OCI-LY3 (cell line): ENCODE results near the gene RGL1.

ENCODE experiments used
- EZH2phosphoT487 ChIP-seq: fragments of 200-600 bp; shearing (Covaris generic); IDR thresholded peaks from 2 replicates; pipeline ENCODE4 v1.6.1; 2018; ENCODE audit warnings: antibody characterized with exemption, mixed run types, low read depth
- TF ChIP-seq, protein P1 (sequence below): fragments of 200-600, 300-600 bp; sonication (generic); IDR thresholded peaks from 2 replicates; pipeline ENCODE4 v1.5.1; 2014; ENCODE audit warnings: antibody characterized with exemption, low read length, low read depth

DNA sequence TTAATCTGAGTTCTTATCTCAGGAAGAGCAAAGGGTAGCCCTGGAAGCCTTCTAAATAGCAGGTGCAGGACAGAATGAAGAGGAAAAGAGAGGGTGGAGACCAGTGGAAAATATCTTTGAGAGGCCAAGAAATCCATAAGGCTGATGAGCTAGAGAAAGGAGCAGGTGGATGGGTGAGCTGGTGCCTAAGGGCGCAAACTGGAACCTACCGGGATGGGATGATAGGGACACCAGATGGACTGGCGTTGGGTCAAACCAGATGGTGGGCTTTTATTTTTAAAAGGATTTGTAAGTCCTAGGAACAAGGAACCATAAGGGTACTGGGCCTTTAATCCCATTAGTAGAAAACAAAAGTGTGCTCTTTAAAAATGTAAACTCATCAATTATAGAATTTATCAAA lies 59.7 kb downstream of the RGL1 start:
- TF ChIP-seq, protein P1, sequence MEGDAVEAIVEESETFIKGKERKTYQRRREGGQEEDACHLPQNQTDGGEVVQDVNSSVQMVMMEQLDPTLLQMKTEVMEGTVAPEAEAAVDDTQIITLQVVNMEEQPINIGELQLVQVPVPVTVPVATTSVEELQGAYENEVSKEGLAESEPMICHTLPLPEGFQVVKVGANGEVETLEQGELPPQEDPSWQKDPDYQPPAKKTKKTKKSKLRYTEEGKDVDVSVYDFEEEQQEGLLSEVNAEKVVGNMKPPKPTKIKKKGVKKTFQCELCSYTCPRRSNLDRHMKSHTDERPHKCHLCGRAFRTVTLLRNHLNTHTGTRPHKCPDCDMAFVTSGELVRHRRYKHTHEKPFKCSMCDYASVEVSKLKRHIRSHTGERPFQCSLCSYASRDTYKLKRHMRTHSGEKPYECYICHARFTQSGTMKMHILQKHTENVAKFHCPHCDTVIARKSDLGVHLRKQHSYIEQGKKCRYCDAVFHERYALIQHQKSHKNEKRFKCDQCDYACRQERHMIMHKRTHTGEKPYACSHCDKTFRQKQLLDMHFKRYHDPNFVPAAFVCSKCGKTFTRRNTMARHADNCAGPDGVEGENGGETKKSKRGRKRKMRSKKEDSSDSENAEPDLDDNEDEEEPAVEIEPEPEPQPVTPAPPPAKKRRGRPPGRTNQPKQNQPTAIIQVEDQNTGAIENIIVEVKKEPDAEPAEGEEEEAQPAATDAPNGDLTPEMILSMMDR, result no peak
- no peak for TF ChIP-seq EZH2phosphoT487
